Measurements from ENCODE around the gene DDX1.
"Not testable (repeated sequence)": the region's sequence is repeated elsewhere in the genome, so short reads cannot be mapped to it uniquely, and the experiment has no call there.

DDX1 gene

DNA sequence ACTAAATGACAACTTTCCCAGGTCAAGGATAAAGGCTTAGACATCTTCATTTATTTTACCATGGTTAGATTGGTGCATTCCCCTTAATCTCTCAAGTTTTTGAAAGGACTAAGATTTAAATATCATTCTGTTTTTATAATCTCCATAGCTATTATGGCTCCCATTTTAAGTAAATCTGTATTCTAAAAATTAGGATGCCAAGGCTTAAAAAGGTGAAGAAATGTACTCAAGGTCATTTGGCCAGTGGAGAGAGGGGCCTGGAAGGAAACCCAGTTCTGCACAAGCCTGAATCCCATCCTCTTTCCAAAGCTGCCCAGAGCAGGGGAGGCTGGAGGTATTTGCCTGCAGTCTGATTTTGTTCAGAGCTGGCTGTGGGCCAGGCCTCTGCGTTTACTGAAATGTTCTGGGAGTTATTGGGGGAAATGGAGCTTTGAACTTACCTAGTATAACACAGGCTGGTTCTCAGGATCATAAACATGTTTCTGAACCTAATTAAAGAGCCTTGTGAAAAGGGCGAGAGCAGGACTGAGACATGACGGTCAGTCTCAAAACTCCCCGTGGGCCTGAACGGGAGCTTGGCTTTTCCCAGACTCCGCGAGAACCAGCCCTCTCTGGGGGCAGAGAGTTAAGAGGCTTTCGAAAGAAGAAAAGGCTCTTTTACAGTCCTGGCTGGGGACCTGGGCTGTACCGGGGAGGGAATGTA, 85.6 kb downstream of the DDX1 start:
- DNase-seq (ENCODE audit: low spot score), result no peak

DNA sequence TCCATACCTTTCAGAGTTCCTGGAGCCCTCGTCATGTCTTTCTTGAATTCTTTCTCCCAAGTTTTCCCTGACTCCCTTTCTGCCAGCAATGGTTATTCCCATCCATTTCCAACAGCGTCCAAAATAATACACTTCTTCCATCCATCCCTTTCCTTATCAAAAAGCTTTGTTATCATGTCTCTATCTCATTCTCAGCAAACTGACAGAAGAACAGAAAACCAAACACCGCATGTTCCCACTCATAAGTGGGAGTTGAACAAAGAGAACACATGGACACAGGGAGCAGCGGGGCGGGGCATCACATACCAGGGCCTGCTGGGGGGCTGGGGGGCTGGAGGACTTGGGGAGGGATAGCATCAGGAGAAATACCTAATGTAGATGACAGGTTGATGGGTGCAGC, 86.7 kb downstream of the DDX1 start:
- DNase-seq (ENCODE audit: low spot score), result no peak

DNA sequence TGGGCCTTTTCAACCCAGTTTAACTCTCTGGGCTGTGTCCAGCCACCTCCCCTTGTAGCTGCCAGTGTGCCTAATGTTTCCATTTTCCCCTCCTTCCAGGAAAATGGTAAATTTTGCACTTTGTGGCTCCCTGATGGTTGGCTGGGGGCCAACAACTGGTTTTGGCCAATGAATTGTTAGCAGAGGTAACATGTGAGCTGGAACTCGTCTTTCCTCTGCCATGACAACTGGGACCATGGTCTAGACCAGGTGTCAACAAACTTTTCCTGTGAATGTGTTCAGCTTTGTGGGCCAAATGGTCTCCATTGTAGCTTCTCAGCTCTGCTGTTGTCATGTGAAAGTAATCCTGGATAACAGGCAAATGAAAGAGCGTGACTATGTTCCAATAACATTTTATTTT, 87.2 kb downstream of the DDX1 start:
- no peak for DNase-seq (ENCODE audit: low spot score)

DNA sequence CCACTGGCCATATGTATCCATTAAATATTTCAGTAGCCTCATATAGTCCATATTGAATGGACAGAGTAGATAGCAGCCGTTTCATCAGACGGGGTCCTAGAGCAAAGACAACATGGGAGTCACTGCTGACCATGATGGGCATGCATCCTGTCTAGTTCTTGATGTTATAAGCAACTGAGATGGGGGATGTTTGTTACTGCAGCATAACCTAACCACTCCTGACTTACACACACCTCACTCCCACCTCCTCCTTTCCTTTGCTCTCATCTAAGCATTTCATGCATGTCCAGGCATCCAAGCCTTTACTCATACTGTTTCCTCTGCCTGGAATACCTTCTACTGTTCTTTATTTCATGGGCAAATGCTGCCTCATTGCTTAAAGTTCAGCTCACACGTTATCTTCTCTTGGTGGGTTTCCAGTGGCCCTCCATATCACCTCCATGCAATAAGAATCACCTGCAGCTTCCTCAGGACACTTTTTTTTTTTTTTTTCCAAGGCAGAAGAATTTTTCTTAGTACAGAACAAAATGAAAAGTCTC, 87.8 kb downstream of the DDX1 start:
- DNase-seq (ENCODE audit: low spot score), result no peak

DNA sequence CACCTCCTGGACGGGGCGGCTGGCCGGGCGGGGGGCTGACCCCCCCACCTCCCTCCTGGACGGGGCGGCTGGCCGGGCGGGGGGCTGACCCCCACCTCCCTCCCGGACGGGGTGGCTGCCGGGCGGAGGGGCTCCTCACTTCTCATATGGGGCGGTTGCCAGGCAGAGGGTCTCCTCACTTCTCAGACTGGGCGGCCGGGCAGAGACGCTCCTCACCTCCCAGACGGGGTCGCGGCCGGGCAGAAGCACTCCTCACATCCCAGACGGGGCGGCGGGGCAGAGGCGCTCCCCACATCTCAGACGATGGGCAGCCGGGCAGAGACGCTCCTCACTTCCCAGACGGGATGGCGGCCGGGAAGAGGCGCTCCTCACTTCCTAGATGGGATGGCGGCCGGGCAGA, 88.5 kb downstream of the DDX1 start:
- DNase-seq (ENCODE audit: low spot score), result not testable (repeated sequence)

Data from CD4-positive, alpha-beta T cell treated with Interleukin-2 at 100 ng/mL for 4 hours (primary cell).